Type B pancreatic cell (in vitro differentiated cells): ENCODE data around the gene RAPGEF1. TPM values are rescaled to one million over a fixed set of nuclear protein-coding genes. Genes with fewer than 3 reads are reported as not detected.
A peak's percentile ranks its signal among the peaks of the same experiment; 100 is the strongest.

Experiments used
- DNase-seq: peaks from one replicate; pipeline ENCODE4 v3.0.0; 2021; ENCODE audit warnings: mixed read lengths; ENCODE audit not compliant: unreplicated experiment; ENCODE audit errors: extremely low spot score
- H3K27ac Mint-ChIP-seq: 2 replicates; pipeline ENCODE4 v1.8.0; 2021; ENCODE audit warnings: mild to moderate bottlenecking, mixed read lengths
- H3K27me3 Mint-ChIP-seq: 2 replicates; pipeline ENCODE4 v1.8.0; 2021; ENCODE audit warnings: mixed read lengths
- H3K36me3 Mint-ChIP-seq: 2 replicates; pipeline ENCODE4 v1.8.0; 2021; ENCODE audit warnings: mixed read lengths
- H3K4me1 Mint-ChIP-seq: one replicate; pipeline ENCODE4 v1.8.0; 2021; ENCODE audit warnings: mixed read lengths; ENCODE audit not compliant: unreplicated experiment
- H3K4me3 Mint-ChIP-seq: 2 replicates; pipeline ENCODE4 v1.8.0; 2021; ENCODE audit warnings: mild to moderate bottlenecking, mixed read lengths
- H3K9me3 Mint-ChIP-seq: 2 replicates; pipeline ENCODE4 v1.8.0; 2021; ENCODE audit warnings: mixed read lengths
- total RNA-seq: library from RNA; stranded (reverse); gene quantifications from 2 replicates; pipeline ENCODE4 v1.2.1, GENCODE V29; 2021; ENCODE audit warnings: low replicate concordance
- TF ChIP-seq, protein P1 (sequence below): fragments of 200-600 bp; sonication (generic); conservative IDR thresholded peaks from 2 replicates; pipeline ENCODE4 v1.5.0; 2021; ENCODE audit warnings: antibody characterized with exemption, mild to moderate bottlenecking

Gene RAPGEF1
- total RNA-seq, 1 donor from 2014 or later = 45.9 TPM

DNA sequence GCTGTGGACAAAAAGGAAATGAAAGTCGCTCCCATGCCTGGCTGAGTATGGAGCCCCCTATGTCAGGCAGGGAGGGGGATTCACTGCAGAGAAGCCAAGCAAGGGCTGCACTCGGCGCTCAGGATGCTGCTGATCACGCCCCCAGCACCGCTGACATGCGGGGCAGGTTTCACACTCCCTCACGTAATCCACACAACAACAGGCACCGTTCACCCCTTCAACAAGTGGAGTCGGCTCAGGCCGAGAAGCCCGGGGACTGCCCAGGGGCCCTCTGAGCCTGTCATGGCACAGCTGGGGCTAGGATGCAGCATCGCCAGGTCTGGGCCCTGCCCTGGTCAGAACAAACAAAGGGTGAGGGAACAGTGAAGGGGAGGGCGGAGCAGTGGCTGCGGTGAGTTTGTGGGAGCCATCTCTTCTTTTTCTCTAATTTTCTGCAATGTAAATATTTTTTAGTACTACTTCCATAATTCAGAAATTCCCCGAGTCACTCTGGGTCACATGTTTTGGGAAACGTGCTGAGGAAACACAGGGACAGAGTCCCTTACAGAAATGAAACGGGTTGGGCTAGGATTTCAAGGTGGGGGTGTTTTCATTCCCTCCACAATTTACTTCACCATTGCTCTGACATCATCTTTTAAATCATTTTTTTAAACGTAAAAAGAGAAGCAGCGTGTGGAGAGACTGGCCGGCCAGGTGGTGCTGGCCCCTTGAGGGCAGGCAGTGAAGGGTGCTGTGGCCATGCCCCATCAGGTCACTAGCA, 144.8 kb downstream of the RAPGEF1 start:
- TF ChIP-seq, protein P1, sequence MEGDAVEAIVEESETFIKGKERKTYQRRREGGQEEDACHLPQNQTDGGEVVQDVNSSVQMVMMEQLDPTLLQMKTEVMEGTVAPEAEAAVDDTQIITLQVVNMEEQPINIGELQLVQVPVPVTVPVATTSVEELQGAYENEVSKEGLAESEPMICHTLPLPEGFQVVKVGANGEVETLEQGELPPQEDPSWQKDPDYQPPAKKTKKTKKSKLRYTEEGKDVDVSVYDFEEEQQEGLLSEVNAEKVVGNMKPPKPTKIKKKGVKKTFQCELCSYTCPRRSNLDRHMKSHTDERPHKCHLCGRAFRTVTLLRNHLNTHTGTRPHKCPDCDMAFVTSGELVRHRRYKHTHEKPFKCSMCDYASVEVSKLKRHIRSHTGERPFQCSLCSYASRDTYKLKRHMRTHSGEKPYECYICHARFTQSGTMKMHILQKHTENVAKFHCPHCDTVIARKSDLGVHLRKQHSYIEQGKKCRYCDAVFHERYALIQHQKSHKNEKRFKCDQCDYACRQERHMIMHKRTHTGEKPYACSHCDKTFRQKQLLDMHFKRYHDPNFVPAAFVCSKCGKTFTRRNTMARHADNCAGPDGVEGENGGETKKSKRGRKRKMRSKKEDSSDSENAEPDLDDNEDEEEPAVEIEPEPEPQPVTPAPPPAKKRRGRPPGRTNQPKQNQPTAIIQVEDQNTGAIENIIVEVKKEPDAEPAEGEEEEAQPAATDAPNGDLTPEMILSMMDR = no peak
- no peak for DNase-seq
- peak overlapping the region; percentile 31 for H3K27ac Mint-ChIP-seq
- H3K4me1 Mint-ChIP-seq = no peaks in the 10 kb centered on the region
- no peaks in the 10 kb centered on the region for H3K9me3 Mint-ChIP-seq
- H3K4me3 Mint-ChIP-seq = no peak overlapping the region
- H3K27me3 Mint-ChIP-seq = no peaks in the 10 kb centered on the region
- peaks cover 9% of the 10 kb centered on the region for H3K36me3 Mint-ChIP-seq

DNA sequence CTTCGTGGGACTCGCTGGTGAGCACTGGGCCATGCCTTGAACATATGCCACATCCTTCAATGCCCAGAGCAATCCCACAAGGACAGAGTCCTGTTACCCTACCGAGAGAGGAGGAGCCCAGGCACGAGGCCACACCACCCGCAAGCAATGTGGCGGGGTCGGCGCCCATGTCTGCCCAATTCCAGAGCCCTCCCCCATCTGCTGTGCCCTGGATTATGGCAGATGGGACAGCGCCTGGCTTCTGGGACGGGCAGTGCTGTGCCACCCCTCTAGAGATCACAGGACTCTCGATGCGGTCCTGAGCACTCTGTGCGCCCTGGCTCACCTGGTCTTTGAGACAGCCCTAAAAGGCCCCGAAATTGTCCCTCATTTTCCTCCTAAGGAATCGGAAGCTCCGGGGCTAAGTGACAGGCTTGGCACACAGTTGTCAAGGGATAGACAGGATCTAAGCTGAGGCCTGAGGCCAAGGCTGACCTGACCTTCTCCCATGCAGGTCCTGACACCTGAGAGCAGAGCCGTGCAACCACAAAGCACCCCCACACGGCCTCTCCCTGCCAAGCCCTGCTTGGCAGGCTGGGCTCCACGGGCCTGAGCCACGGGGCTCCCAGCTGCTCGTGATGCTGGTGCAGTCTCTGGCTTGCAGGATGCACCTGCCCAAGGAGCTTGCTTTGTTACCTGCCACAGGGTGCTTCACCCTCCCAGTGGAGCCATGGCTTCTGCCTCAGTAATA, 145.8 kb downstream of the RAPGEF1 start:
- no peak overlapping the region for H3K4me3 Mint-ChIP-seq
- H3K27me3 Mint-ChIP-seq = no peaks in the 10 kb centered on the region
- no peaks in the 10 kb centered on the region for H3K4me1 Mint-ChIP-seq
- no peak overlapping the region for H3K27ac Mint-ChIP-seq
- peaks cover 9% of the 10 kb centered on the region for H3K36me3 Mint-ChIP-seq
- H3K9me3 Mint-ChIP-seq = no peaks in the 10 kb centered on the region
- TF ChIP-seq, protein P1 = no peak
- DNase-seq = no peak

DNA sequence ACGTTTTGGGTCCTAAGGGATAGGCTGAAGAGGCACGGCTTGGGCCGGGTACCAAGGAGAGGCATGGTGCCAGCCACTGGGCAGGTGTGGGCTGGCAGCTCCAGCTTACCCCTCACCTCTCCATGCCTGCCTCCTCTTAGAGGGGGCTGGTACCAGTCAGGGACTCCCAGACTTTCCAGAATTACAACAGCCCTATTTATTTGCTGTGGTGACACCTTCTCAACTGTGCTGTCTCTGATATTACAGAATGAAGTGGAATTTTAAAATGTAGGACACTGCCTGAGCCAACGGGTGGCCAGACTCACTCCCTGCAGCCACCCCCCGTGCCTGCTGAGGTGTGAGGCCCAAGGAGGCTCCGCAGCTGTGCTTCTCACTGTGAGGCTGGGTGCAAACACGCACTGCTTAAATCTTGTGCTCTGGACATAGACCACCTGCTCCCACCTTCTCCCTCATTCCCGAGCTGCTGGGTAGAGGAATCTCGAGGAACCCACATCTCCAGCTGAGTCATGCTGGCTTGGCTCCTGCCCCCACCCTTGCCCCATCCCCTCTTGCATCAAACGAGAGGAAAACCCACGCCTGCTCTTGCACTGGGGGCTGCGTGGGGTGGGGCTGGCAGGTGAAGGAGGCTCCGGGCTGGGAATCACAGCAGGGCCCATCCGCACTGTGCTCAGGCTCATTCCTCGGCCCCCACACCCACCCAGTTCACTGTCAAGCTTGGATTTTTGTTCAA, 146.6 kb downstream of the RAPGEF1 start:
- DNase-seq = no peak
- TF ChIP-seq, protein P1 = no peak
- Mint-ChIP-seq H3K4me1 (no peaks in the 10 kb centered on the region), H3K27ac (no peak overlapping the region), H3K36me3 (peaks cover 9% of the 10 kb centered on the region), H3K27me3 (no peaks in the 10 kb centered on the region), H3K4me3 (no peak overlapping the region), H3K9me3 (no peaks in the 10 kb centered on the region)

DNA sequence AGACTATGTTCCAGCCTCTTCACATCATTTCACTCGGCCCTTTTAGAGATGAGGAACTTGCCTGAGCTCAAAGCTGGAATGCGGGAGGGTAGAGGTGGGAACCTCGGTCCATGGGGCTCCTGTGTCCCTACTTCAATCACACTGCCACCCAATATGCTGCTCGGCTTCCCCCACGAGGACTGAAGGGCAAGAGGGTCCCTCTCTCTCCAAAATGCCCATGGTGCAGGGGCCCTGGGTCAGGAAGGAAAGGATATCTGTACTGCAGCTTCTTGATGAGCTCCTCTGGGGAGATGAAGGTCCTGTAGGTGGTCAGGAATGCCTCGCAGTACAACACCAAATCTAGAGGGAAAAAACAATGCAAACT, 148.0 kb downstream of the RAPGEF1 start:
- TF ChIP-seq, protein P1 = no peak
- peaks cover 10% of the 10 kb centered on the region for H3K36me3 Mint-ChIP-seq
- DNase-seq = no peak

DNA sequence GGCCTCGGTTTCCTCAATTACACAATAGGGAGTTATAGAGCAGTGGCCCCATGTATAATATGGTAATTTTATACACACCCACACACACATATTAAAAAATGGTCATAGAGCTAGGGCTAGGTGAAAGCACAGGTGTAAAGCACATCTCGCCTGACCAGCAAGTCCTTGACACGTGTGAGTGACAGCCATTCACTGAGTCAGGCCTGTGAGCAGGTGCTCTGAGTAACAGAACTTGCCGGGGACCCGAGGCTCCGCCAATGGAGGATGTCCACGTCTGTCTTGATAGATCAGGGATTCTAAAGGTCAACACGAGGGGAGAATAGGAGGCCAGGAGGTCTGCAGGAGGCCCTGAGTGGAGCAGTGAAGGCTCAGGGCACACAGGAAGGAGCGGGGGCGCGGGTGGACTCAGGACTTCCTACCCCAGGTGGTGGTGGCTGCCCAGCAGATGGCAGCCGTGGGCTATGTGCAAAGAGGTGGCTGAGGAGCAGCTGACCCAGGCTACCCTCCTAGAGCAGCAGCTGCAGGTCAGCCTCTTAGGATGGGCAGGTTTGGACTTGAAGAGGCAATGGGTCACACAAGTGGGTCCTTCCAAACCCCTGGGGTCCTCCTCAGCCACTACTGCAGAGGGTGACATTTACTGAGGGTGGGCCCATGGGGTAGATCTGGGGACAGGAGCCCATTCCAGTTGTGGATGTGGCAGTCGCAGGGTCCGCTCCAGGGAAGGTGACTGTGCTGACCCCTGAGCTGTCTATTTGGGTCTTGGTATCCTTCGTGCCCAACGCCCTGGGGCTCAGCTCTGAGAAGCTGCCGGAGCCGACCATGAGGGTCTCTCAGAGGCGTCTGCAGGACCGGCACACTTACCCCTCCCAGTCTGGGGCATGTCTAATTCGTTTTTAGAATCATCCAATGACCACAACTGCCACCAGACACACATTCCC, 148.7 kb downstream of the RAPGEF1 start:
- H3K9me3 Mint-ChIP-seq = no peaks in the 10 kb centered on the region
- H3K27ac Mint-ChIP-seq = no peak overlapping the region
- H3K27me3 Mint-ChIP-seq = no peaks in the 10 kb centered on the region
- peaks cover 10% of the 10 kb centered on the region for H3K36me3 Mint-ChIP-seq
- no peaks in the 10 kb centered on the region for H3K4me1 Mint-ChIP-seq
- TF ChIP-seq, protein P1 = peak; percentile 78
- DNase-seq = no peak
- H3K4me3 Mint-ChIP-seq = no peak overlapping the region

More for the DNA sequence above, 148.0 kb downstream of the RAPGEF1 start:
- H3K27ac Mint-ChIP-seq = no peak overlapping the region
- H3K9me3 Mint-ChIP-seq = no peaks in the 10 kb centered on the region
- H3K4me1 Mint-ChIP-seq = no peaks in the 10 kb centered on the region
- H3K4me3 Mint-ChIP-seq = no peak overlapping the region
- H3K27me3 Mint-ChIP-seq = no peaks in the 10 kb centered on the region
